ENCODE data around the gene MIA.
"Not testable (repeated sequence)": the region's sequence is repeated elsewhere in the genome, so short reads cannot be mapped to it uniquely, and the experiment has no call there.

Gene MIA

DNA sequence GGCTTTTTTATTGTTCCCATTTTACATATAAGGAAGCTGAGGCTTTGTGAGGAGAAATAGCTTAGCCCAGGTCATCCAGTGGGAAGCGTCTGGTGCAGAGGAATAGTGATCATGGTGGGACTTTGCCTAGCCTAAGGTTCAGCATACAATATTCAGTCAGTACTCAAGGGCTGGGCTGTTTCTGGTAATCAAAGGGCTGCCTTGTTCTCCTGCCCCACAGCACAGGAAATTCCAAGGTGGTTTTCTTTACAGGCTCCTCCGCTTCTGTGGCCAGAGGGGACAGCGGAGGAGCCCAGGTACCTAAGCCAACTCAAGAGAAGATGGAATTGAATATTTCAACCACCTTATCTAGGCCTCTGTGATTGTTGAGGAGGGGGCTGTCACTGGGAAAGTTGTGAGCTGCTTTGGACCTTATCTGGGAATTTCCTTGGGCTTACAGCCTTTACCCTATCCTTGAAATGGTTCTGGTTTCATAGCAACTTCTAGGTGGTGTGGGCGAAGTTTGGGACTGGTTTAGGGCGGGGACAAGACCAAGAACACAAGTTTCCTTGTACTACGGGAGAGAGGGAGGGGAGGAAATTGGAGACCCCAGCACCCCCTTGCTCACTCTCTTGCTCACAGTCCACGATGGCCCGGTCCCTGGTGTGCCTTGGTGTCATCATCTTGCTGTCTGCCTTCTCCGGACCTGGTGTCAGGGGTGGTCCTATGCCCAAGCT, at the start of gene MIA:
Gene MIA (plus strand): TSS at position 606 of the 716 bp plus-strand sequence. CDS start 22 bp downstream, at position 628.
- DNase-seq: no peak

DNA sequence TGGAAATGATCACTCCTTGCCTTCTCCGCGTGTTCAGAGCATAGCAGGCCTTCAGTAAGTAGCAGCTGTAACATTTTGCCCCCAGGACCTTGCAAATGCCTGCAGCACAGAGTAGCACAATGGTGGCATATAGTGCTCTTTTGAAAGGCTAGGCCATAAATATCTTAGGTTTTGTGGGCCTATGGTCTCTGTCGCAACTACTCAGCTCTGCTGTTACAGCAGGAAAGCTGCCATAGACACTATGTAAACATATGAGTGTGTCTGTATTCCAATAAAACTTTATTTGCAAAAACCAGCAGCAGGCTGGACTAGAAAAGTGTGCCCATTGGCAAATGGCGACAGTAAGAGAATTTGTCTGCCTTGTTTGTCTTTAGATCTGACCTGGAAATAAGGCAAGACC, 49.0 kb upstream of the MIA start:
- DNase-seq: no peak

DNA sequence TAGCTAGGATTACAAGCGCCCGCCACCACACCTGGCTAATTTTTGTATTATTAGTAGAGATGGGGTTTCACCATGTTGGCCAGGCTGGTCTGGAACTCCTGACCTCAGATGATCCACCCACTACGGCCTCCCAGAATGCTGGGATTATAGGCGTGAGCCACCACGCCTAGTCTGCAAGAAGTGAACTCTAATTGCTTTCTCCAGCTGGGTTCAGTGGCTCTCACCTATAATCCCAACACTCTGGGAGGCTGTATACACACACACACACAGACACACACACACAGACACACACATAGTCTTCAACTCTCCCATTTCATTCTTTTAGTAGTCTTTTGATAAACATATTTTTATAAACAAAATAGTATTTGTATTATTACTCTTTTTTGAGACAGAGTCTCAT, 45.3 kb upstream of the MIA start:
- not testable (repeated sequence) for DNase-seq

DNA sequence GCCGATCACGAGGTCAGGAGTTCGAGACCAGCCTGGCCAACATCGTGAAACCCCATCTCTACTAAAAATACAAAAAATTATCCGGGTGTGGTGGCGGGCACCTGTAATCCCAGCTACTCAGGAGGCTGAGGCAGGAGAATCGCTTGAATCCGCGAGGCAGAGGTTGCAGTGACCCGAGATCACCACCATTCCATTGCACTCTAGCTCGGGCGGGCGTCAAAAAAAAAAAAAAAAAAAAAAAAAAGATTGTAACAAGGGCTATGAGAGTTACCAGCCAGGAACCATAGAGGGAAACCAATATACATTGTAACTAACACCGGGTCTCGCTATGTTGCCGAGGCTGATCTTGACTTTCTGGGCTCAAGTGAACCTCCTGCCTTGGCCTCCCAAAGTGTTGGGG, 43.0 kb upstream of the MIA start:
- DNase-seq: not testable (repeated sequence)

DNA sequence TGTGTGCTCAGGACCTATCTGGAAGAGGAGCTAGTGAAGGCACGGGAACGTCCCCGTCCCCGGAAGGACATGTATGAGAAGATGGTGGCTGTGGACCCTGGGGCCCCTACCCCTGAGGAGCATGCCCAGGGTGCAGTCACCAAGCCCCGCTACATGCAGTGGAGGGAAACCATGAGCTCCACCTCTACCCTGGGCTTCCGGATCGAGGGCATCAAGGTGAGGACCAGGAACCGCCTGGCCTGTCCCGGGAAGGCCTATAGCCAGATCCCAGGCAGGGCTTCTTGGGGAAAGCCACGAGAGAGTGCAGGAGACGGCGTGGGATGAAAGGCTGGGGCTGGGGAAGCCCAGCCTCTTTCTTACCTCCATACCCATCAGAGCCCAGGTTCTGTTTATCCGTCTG, 42.2 kb upstream of the MIA start:
- DNase-seq: no peak

DNA sequence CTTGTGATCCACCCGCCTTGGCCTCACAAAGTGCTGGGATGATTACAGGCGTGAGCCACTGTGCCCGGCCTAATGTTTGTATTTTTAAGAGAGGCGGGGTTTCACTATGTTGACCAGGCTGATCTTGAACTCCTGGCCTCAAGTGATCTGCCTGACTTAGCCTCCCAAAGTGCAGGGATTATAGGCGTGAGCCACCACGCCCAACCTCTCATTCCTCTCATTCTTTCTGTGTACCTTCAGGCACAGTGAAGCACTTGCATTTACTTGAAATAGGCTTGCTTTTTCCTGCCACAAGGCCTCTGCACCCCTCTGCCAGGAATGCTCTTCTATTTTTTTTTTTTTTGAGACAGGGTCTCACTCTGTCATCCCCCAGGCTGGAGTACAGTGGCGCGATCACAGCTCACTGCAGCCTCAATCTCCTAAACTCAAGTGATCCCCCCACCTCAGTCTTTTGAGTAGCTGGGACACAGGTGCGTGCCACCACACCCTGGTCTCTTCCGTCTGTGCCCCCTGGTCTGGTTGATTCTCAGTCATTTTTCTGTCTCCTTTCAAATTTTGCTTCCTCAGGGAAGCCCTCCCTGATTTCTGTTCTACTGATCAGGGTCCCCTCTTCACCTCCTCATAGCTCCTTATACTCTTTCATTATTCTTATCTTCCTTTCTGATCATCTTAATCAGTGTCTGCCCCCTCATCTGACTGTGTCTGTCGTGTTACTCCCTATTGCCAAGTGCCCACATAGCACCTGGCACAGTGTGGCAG, 40.1 kb upstream of the MIA start:
- no peak for DNase-seq

DNA sequence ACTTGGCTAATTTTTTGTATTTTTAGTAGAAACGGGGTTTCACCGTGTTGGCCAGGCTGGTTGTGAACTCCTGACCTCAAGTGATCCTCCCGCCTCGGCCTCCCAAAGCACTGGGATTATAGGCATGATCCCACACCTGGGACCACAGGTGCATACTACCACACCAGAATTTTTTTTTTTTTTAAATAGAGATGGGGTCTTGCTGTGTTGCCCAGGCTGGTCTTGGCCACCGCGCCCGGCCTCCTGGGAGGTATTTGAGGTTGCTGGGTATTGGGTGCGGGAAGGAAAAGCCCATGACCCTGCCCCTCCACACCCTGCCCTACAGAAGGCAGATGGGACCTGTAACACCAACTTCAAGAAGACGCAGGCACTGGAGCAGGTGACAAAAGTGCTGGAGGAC, 38.7 kb upstream of the MIA start:
- no peak for DNase-seq

DNA sequence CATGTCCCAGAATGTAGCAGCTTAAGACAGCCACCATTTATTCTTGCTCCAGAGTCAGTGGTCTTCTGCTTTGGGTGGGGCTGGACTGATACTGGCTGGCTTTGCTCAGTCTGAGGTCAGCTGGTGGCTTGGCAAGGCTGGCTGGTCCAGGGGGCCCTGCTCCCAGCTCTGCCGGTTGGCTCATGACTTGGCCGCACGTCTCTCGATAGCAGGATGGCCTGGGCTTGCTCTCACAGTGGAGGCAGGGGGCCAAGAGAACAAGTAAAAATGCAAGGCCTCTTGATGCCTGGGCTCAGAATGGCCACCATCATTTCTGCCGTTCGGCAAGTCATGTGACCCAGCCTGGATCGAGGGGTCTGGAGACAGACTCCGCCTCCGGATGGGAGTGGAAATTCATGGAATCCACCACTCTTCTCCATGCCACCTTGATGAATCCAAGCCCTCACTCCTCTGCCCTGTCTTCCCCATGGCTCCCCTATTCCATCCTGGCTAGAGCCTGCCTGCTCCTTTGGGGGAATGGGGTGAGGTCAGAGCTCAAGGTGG, 38.1 kb upstream of the MIA start:
- DNase-seq: no peak

DNA sequence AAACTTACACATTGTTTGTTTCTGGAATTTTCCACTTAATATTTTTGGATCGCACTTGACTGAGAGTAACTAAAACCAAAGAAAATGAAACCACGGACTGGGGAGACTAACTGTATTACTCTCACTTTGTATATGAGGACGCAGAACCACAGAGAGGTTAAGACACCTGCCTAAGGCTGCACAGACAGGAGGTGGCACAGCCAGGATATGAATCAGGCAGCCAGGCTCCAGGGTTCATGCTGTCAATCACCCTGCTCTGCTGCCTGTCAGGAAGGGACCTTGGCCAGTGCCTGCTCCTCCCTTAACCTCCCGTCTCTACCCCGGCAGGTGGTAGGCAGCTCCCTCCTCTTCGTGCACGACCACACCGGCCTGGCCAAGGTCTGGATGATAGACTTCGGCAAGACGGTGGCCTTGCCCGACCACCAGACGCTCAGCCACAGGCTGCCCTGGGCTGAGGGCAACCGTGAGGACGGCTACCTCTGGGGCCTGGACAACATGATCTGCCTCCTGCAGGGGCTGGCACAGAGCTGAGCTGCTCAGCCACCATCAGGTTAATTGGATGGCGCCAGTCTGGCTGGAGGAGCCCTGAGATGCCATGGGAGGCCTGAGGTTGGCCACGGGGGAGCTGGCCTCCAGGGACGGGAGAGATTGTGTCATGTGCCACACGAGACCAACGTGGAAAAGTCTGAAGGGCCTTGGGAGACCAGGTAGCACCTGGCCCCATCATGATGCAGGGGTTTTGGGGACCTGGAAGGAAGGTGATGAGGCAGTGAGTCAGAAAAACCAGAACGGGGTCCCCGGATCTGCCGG, 36.1 kb upstream of the MIA start:
- DNase-seq: no peak

DNA sequence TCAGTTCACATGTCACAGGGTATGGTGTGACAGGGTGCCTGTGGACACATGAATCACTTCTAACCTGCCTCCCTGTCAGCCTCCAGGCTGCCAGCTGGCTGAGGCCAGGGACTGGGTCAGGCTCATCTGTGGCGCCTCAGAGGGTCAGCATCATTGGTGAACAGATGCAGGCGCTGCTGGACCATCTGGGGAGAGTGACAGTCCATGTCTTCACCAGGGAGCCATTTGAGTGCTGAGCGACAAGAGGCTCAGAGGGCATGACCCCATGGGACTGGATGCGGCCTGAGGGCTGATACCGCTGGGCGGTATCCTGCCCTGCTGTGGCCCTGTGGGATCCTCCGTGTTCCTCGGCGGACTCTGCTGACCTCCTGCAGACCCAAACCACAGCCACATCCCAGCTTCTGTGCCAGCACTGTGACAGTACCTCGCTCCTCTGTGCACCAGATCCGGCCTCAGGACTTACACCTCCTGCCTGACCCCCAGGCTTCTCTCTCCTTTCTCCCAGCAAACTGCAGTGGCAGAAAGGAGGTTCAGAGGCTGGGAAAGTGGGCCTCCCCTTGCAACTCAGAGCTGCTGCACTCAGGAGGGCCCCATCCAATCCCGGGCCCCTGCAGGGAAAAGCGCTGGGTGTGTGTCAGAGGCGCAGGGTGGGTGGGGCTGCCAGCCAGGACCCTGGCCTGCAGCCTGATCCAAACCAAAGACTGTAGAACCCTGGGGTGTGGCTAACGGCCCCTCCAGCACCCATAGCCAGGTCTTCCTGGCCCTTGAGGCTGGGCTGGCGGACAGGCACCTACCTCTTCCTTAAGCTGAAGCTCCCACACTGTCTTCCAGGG, 35.2 kb upstream of the MIA start:
- no peak for DNase-seq

DNA sequence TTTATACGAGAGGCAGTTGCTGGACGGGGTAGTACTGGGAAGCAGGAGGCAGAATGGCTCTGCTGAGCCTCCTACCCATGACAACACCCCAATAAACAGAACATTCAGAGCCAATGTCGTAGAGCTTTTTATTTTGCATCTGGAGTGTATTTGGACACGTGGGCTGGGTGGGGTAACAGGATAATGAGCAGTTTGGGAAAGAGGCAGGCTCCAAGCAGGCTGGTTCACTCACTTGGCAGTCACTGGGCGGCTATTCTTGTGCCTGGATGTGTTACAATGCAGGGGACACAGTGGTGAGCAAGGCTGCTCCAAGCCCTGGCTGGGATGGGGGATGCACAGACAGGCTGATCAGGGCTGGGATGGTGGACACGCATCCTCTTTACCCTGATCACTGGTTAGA, 34.6 kb upstream of the MIA start:
- no peak for DNase-seq

DNA sequence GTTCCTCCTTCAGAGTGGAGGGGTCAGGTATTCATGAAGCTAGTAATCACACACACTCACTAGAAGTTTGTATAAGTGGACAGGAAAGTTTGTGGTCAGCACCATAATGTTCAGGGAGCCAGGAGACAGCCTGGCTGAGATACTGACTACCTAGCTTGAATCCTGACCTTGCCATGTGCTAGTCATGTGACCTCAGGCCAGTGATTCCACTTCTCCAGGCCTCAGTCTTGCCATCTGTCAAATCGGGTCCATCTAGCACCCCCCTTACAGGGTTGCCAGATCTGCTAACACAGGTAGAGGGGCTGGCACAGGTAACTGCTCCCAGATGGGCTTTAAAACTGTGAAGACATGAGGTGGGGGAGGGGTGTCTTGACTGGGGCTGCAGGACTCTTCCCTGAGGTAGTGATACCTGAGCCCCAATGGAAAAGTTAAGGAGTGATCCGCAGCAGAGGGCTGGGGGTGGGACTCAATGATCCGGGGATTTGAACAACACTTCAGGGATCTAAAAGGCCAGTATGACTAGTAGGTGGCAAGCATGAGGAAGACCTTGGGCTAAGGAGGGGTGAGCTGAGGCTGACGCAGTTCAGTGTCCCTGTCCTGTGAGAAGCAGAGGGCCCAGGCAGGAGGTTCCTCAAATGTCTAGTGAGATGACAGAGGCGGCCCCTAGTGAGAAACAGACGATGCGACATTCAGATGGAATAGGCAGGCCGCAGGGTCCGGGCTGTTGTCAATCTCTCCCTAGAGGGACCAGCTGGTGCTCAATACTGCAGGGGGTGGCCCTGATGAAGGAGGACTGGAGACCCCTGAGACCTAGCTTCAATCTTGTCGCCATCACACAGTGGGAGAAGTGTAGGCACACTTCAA, 33.6 kb upstream of the MIA start:
- no peak for DNase-seq

DNA sequence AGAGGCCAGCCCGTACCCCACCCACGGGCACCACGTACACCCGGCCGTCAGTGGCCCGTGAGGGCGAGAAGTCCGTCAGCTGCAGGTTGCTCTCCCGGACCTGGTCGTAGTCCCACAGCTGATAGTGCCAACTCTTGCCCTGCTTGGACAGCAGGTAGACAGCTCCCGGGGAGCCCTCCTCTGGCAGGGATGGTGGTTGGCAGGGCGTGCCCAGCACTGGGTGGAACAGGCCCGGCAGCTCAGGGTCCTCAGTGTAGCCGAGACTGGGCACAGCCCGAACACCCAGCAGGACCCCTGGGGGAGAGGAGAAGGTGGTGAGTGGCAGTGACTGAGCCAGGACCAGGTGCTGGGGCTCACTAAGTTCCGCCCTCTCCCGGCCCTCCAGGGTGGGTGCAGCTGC, 32.8 kb upstream of the MIA start:
- no peak for DNase-seq

DNA sequence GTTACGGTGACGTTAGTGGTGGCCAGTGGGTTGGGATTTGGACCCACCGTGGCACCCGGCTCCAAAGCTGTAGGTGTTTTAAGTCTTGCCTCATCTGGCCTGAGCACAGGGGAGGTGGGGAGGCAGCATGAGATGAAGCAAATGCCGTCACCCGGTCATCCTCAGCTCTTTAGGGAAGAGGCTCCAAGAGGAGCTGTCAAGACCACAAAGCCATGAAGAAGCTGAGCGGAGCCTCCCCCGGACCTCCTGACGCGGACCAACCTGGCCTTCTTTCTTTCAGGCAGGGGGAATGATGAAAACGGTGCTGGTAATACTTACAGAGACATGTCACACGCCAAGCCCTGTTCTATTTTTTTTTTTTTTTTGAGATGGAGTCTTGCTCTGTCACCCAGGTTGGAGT, 32.4 kb upstream of the MIA start:
- no peak for DNase-seq

DNA sequence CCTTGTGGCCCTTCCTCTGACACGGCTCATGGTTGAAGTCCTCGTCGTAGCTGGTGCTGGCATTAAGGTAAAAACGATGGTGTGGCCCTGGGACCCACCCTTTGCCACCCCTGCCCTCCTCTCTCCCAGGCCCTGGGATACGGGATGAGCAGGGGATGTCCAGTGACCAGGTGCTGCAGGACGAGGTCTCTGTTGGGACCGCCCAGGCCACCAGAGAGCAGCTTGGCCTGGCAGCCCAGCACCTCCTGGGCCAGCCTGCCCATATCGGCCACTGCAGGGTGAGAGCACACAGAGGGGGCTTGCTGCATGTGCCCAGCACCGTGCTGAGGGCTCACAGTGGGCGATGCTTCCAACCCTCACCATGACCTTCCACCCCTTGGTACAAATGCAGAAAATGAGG, 31.4 kb upstream of the MIA start:
- DNase-seq: no peak

DNA sequence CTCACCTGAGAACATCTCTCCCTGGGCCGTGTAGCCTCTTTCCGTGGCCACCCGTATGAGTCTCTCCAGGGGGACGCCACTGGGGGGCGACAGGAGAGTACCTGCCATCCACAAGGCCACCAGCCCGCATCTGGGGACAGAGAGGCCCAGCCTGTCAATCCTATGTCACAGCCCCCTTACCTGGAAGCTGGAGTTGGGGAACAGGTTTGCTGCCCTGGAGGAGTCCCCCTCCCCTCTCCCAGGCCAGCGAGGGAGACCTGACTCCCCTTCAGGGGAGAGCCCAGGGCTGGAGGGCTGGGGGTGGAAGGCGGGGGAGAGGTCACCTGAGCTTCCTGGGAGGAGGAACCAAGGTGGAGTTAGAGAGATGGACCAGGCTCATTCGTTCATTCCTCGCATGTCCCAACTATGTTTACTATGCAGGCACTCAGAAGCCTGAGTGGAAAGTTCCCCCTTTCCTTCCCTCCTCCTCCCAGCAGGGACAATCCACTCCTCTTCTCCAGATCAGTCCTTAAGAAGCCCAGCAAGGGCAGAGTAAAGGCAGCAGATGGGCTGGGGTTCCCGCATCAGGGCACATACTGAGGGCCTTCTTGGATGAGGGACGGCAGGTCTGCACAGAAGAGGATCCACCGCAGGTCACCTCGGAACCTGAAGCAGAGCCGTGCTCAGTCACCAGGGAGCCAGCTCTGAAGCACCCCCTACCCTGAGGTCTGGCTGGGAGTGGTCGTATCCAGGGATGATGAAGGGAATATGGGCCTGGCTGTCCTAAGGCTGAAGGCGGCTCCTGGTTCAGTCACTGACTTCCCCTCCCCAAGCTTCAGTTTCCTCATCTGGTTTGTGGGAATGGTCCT, 30.5 kb upstream of the MIA start:
- DNase-seq: no peak

DNA sequence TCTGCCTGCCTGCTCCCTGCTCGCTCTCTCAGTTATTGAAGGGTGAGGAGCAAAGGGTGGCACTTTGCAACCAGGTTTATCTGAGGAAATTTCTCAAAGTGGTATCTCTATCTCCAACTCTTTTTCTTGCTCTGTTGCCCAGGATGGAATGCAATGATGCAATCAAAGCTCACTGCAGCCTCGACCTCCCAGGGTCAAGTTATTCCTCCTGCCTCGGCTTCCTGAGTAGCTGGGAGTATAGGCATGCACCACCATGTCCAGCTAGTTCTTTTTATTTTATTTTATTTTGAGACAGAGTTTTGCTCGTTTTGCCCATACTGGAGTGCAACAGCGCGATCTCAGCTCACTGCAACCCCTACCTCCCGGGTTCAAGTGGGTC, 29.9 kb upstream of the MIA start:
- no peak for DNase-seq

DNA sequence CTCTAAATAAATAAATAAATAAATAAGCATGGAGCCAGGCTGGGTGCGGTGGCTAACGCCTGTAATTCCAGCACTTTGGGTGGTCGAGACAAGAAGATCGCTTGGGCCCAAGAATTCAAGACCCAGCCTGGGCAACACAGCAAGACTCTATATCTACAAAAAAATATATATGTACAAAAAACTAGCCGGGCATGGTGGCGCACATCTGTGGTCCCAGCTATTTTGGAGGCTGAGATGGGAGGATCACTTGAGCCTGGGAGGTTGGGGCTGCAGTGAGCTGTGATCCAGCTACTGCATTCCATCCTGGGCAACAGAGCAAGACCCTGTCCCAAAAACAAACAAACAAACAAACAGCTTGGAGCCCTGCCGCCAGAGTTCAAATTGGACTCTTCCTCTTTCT, 27.8 kb upstream of the MIA start:
- DNase-seq: no peak

DNA sequence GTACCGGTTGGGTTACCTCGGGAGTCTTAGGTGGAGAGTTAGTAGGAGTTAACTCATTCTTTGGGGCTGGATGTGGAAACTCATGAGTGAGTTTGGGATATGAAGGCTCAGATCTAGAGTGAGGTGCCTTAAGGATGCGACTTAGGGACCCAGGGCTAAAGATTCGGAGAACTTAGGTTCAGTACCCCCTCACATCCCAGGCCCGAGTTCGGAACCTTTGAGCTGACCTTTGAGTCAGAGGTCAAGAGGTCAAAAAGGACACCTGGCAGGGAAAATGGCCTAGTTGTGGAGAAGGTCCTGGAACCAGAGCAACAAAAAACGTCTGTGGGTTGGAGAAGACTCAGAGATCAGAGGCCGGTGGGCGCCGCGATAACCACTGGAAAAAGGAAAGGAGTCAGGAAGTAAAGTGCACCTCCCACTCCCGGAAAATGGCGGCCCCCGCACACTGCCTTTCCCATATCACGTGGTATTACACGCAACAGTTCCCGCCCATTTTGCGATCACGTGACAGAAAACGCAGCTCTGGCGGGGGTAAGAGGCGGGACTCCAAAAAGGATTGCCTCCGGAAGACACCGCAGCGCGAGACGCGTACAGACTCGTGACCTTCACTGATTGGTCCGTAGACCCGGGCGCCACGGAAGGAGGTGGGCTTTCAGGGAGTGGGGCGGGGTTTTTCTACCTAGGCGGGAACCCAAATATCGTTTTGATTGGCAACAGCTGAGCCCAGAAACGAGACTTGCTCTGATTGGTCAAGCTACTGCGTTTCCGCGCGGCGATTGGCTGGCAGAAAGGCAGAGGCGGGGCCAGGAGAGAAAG, 25.1 kb upstream of the MIA start, which contains the start of gene ACTMAP:
Gene ACTMAP (minus strand): TSS at position 420 of the 816 bp plus-strand sequence. CDS start 674 bp downstream, outside the sequence.
- peak; percentile 99 for DNase-seq
